HG03025 (cell line): Measurements from ENCODE around the gene OPCML.
A peak's percentile ranks its signal among the peaks of the same experiment; 100 is the strongest.

Experiments
- ATAC-seq: cut with Tn5 transposase; IDR thresholded peaks from one replicate; pipeline ENCODE4 v1.9.1; 2021; ENCODE audit warnings: mild to moderate bottlenecking, moderate library complexity; ENCODE audit not compliant: unreplicated experiment, low FRiP score

The OPCML gene

GRCh38 chr11:133506023-133506422 is 26.3 kb downstream of the OPCML start:
- ATAC-seq = peak; percentile 66

GRCh38 chr11:133504906-133505305 is 27.4 kb downstream of the OPCML start:
- no peak for ATAC-seq

DNA sequence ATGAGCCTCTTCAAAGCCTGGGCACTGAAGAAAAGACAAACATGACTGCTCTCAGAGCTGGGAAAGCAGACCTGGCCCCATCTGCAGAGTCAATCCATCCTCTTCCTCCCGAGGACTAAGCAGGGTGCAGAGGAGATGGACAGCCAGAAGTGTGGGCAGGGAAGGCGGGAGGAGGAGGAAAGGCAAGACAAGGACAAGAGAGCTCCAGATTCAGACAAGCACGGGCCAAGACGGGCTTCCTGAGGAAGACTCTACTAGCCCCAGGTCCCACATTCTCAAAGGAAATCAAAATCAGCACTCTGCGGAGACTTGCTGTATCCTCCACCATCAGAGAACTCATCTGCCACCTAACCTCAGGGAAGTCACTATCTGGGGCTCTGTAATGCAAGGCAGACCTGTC is 28.5 kb downstream of the OPCML start:
- ATAC-seq = no peak

- ATAC-seq = no peak
Measured at GRCh38 chr11:133503236-133503635, 29.1 kb downstream of the OPCML start.

GRCh38 chr11:133501643-133502539 is 30.4 kb downstream of the OPCML start:
- ATAC-seq = no peak

GRCh38 chr11:133500936-133501335 is 31.4 kb downstream of the OPCML start:
- ATAC-seq = no peak

DNA sequence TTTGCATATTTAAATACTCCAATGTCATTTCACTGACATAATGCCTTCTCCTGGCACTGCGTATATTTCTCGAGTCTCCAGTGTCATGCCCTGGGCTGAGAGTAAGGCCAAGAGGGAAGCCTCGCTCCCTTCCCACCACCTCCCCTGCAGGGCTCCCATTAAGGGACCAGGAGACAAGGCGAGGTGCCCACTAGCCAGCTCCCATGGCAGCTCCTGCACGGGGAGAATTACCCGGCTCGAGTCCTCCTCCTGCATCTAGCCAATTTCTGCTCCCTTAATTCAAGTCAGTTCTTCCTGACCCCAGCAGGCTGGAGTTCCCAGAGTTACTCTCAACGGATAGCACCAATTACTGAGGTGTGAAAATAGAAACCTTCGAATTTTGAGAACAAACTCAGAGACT is 31.9 kb downstream of the OPCML start:
- no peak for ATAC-seq

DNA sequence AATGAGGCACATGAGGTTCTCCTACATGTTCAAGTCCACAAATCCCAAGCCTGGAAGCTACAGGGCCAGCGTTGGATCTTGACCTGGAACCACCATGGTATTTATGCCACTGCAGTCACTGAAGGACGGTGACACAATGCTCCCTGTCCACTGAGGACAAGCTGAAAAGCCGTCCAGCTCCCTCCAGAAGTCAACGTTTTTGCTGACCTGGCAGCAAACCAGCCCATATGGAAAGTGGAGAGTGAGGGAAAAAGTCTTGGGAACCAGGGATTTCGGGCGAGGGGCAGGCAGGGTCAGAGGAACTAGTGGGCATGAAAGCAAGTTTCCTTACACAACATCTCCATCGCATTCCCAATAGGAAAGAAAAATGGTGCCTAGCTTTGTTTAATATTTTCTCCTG is 33.3 kb downstream of the OPCML start:
- no peak for ATAC-seq

DNA sequence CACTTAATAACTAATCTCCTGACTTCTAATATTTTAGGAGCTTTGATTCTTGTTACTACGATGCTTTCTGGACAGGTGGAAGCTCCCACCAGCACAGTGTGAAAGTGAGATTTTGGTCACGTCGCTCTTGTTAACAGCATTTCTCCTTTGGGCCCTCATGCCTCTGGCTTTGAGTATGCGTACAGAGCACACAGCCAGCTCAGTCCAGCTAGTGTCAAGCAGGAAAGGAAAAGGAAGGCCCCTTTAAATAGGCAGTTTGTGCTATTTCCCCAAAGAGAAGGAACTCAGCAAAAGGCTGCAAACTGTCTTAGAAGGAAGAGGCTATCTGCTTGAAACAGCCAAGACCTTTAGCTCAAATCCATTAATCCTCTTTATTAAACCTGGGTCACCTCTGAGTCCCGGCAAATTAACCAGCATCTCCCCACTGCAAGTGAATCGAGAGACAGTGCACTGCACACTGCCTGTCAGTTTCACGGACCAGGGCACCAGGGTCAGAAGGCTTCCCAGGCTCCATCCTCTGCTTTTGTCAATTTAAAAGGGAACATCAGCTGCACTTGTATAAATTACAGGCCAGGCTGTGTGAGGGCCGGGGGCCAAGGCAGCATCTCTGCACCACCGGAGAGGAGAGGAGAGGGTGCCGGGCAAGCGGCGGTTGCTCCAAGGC is 34.7 kb downstream of the OPCML start:
- ATAC-seq = no peak

- no peak for ATAC-seq
Measured at GRCh38 chr11:133492895-133493294, 39.4 kb downstream of the OPCML start.

DNA sequence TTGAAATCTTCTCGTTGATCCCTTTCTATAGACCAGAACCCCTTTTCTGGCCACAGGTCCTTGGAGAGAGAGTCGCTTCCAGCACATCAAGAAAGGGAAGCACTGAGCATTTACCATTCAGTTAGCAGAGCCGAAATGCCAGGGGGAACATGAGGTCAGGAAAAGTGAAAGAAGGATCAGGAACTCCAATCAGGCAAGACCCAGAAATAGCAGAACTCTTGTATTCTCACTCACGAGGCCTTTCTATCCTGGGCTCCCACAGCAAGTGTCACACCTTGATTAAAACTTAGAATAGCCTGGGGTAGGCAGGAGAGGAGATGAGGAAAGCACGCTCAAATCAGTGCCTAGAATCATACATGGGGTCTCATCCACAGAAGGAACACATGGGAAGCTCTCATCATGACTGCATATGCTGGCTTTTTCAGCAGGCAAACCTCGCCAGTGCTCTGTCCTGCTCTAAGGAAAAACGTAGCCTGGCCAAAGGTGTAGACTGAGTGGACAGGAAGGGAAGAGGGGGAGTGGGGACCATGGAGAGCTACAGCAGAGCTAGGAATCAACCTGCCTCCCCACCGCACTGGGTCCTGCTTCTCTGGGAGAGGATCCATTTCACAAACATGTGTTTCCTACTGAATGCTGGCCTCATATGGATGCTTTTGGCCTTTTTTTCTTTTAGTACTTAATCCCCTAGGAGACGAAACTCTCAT is 40.5 kb downstream of the OPCML start:
- no peak for ATAC-seq

- ATAC-seq = no peak
Measured at GRCh38 chr11:133480722-133481121, 51.6 kb downstream of the OPCML start.

GRCh38 chr11:133479209-133479608 is 53.1 kb downstream of the OPCML start:
- no peak for ATAC-seq

GRCh38 chr11:133477251-133477625 is 55.1 kb downstream of the OPCML start:
- ATAC-seq = no peak

DNA sequence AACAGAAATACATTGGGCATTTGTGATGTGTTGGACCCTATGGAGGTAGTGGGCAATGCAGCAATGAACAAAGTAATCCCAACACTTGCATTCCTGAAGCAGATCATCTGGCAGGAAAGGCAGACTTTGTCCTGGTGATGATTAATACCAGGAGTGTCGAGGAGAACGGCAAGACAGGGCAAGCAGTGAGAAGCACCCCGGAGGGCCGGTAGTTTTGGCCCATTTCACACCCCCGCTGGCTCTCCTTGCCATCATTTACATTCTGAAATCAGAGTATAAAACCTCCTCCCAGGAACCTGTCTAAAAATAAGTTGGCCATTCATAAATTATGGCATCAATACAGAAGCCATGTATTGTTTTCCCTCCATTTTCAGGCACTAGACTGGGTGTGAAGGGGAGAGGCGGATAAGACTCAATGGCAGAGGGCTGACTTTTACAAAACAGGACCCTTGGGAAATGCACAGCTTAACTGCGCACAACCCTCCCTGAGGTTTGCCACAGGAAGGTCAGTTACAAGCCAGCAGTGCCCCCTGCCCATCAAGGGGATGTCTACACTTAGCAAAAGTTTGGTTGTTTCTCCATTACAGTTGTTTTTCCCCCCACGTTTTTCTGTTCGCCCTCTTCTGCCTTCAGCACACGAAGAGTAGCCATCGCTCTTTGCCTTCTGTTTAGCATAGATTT is 55.6 kb downstream of the OPCML start:
- no peak for ATAC-seq

GRCh38 chr11:133474461-133474860 is 57.8 kb downstream of the OPCML start:
- no peak for ATAC-seq

- no peak for ATAC-seq
Measured at GRCh38 chr11:133467686-133468085, 64.6 kb downstream of the OPCML start.

DNA sequence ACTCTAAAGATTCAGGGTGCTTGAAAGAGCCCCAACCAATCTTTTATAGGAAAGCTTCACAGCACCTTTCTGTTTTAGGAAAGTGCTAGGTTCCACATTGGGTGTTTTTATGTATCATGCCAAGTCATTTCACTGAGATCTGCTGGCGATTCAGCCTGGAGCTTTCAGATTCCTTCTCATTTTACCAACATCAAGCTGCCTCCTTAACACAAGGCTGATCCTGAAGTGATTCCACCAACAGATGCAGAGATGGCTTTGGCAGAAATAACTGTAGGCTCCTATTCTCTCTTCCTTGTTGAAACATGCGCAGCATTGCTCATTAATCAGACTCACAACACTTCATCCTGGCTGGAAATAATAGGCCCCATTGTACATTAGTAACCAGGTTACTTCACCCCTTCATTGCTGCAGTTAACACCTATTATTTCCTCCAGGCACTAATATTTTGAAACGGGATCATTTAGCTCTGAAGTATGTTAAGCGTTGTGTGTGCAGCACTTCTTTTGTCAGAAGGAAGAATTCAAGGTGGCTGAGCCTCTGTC is 89.0 kb downstream of the OPCML start:
- no peak for ATAC-seq

GRCh38 chr11:133441964-133442660 is 90.2 kb downstream of the OPCML start:
- ATAC-seq = no peak

- ATAC-seq = no peak
Measured at GRCh38 chr11:133425992-133426391, 106.3 kb downstream of the OPCML start.
